Femur (tissue), 1 donor: ENCODE results near the gene PCDHGB6.
"Not testable (repeated sequence)": the region's sequence is repeated elsewhere in the genome, so short reads cannot be mapped to it uniquely, and the experiment has no call there.

Experiments
- DNase-seq: peaks from one replicate; pipeline ENCODE4 v3.0.0-alpha.2; 2017

PCDHGB6 gene

GRCh38 chr5:141419074-141419880, 11.5 kb downstream of the PCDHGB6 start:
- DNase-seq: no peak

GRCh38 chr5:141420855-141421488, 13.2 kb downstream of the PCDHGB6 start, which contains the start of gene PCDHGA11:
PCDHGA11 (plus strand) TSS chr5:141421051; CDS start chr5:141421228, 177 bp downstream.
- DNase-seq: no peak

GRCh38 chr5:141421489-141421855, 13.7 kb downstream of the PCDHGB6 start:
- DNase-seq: no peak

GRCh38 chr5:141422742-141423291, 15.0 kb downstream of the PCDHGB6 start:
- no peak for DNase-seq

GRCh38 chr5:141427783-141428426, 20.1 kb downstream of the PCDHGB6 start:
- DNase-seq: no peak

- peak; percentile 43 for DNase-seq
These were observed 22.7 kb downstream of the PCDHGB6 start, which contains the start of gene PCDHGA12 for GRCh38 chr5:141430332-141431113. PCDHGA12 (plus strand) TSS chr5:141430507; CDS start chr5:141430760, 253 bp downstream.

GRCh38 chr5:141431286-141431685, 23.5 kb downstream of the PCDHGB6 start:
- DNase-seq: no peak

- not testable (repeated sequence) for DNase-seq
These were observed 24.5 kb downstream of the PCDHGB6 start for GRCh38 chr5:141432308-141432707.

- DNase-seq: not testable (repeated sequence)
These were observed 24.9 kb downstream of the PCDHGB6 start for GRCh38 chr5:141432726-141433125.

GRCh38 chr5:141434006-141434405, 26.2 kb downstream of the PCDHGB6 start:
- no peak for DNase-seq

GRCh38 chr5:141437221-141437620, 29.4 kb downstream of the PCDHGB6 start:
- no peak for DNase-seq

- DNase-seq: no peak
These were observed 31.8 kb downstream of the PCDHGB6 start for GRCh38 chr5:141439411-141440141.

- DNase-seq: no peak
These were observed 32.5 kb downstream of the PCDHGB6 start for GRCh38 chr5:141440341-141440740.

GRCh38 chr5:141441571-141442170, 33.9 kb downstream of the PCDHGB6 start:
- DNase-seq: no peak
